T-cell (primary cell): ENCODE data around the gene KAZN. TPM values are rescaled to one million over a fixed set of nuclear protein-coding genes. Genes with fewer than 3 reads are reported as not detected.

Experiments
- ATAC-seq, 4 experiments: fragments of 200-7000 bp in 3 of 4; fragments of 150-1000 bp in 1 of 4; cut with Tn5 transposase; replicated peaks in 1 of 4; 1 replicate in 3 of 4; 2 replicates in 1 of 4; pipeline ENCODE4 v1.10.0; 2021; ENCODE audit warnings: moderate library complexity in 3 of 4, mild to moderate bottlenecking in 2 of 4, moderate number of reproducible peaks in 1 of 4
- CTCF ChIA-PET, 2 donors: fragments of 300-600 bp; sonication (Branson Sonifier 250); formaldehyde crosslinking; loops; one replicate each; lab custom pipeline; 2022; ENCODE audit warnings: antibody characterized with exemption in 2 of 2; lab: Charles Lee
- POLR2A ChIA-PET, 2 donors: fragments of 300-600 bp; sonication (Branson Sonifier 250); formaldehyde crosslinking; loops; one replicate each; lab custom pipeline; 2022; ENCODE audit warnings: antibody characterized with exemption in 2 of 2; lab: Charles Lee
- DNase-seq, 35 experiments: peaks; one replicate each; pipeline versions ENCODE4 v3.0.0 to v3.0.0-alpha.2; 2013 to 2023
- H3K27ac ChIP-seq: one replicate; pipeline ENCODE4 v1.5.1; 2013; ENCODE audit warnings: low read length
- H3K27me3 ChIP-seq, 2 experiments: replicated peaks in 1 of 2; 1 replicate in 1 of 2; 2 replicates in 1 of 2; pipeline versions ENCODE4 v1.6.1 to v1.7.0; 2013; ENCODE audit warnings: low read length in 1 of 2, mixed read lengths in 1 of 2; ENCODE audit not compliant: control insufficient read depth in 2 of 2, insufficient read depth in 2 of 2; ENCODE audit errors: extremely low read depth in 1 of 2
- H3K36me3 ChIP-seq, 2 donors: 1 replicate in 1 of 2; 2 replicates in 1 of 2; pipeline versions ENCODE4 v1.6.1 to v1.7.0; 2013; ENCODE audit warnings: low read length in 1 of 2; ENCODE audit not compliant: control insufficient read depth in 2 of 2, insufficient read depth in 1 of 2; ENCODE audit errors: extremely low read depth in 1 of 2
- H3K4me1 ChIP-seq, 2 experiments: 1 replicate in 1 of 2; 2 replicates in 1 of 2; pipeline versions ENCODE4 v1.6.1 to v1.7.0; 2013; ENCODE audit warnings: low read length in 2 of 2, mixed read lengths in 1 of 2; ENCODE audit not compliant: insufficient read depth in 2 of 2, control insufficient read depth in 1 of 2; ENCODE audit errors: extremely low read depth in 1 of 2
- H3K4me3 ChIP-seq, 2 donors: 1 replicate in 1 of 2; 2 replicates in 1 of 2; pipeline versions ENCODE4 v1.5.1 to v1.7.0; 2013; ENCODE audit warnings: mild to moderate bottlenecking in 2 of 2, low read length in 1 of 2, moderate library complexity in 1 of 2; ENCODE audit not compliant: control insufficient read depth in 1 of 2; ENCODE audit errors: extremely low read depth in 1 of 2
- H3K9me3 ChIP-seq: 2 replicates; pipeline ENCODE4 v1.7.0; 2013
- H3K27ac Mint-ChIP-seq, 2 donors: one replicate each; pipeline ENCODE4 v1.8.0; 2020 to 2021; ENCODE audit warnings: mild to moderate bottlenecking in 2 of 2, mixed read lengths in 2 of 2
- H3K27me3 Mint-ChIP-seq, 2 donors: one replicate each; pipeline ENCODE4 v1.8.0; 2021 to 2022; ENCODE audit warnings: mixed read lengths in 2 of 2
- H3K36me3 Mint-ChIP-seq: one replicate; pipeline ENCODE4 v1.8.0; 2021; ENCODE audit warnings: mixed read lengths
- H3K4me1 Mint-ChIP-seq, 3 donors: one replicate each; pipeline ENCODE4 v1.8.0; 2020 to 2022; ENCODE audit warnings: mixed read lengths in 3 of 3, mild to moderate bottlenecking in 1 of 3
- H3K4me3 Mint-ChIP-seq, 3 donors: one replicate each; pipeline ENCODE4 v1.8.0; 2020 to 2022; ENCODE audit warnings: mild to moderate bottlenecking in 3 of 3, mixed read lengths in 3 of 3, moderate library complexity in 3 of 3
- H3K9me3 Mint-ChIP-seq, 3 donors: one replicate each; pipeline ENCODE4 v1.8.0; 2020 to 2022; ENCODE audit warnings: mixed read lengths in 3 of 3
- WGBS: methylation state at CpG from one replicate; pipeline ENCODE4 v1.1.5; 2013; ENCODE audit warnings: missing lambda C conversion rate; ENCODE audit not compliant: insufficient coverage; 5-methylcytosine and 5-hydroxymethylcytosine counted together
- total RNA-seq, 35 experiments: library from RNA in 6 of 35; stranded (reverse) in 6 of 35; fragments of 120-200 nt in 1 of 35; gene quantifications; one replicate each; pipeline versions ENCODE4 v1.2.1 to v1.2.4 and lab custom pipeline; 2013 to 2026

KAZN gene
- total RNA-seq, 5 donors from 2014 or later (not counting 1 experiment from before 2014, with no cell fraction given): 0.18 to 0.58 (median 0.30) TPM

DNA sequence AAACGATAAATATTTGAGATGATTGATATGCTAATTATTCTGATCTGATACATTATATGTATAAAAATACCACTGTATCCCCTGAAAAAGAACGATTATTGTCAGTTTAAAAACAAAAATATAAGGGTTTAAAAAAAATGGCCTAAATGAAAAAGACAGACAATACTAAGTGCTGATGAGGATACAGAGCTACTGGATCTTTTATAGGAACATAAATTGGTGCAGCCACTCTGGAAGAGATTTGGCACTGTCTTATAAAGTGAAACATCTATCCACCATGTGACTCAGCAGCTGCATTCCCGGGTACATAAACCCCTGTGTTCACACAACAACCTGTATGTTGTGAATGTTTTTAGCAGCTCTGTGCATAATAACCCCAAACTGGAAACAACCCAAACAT lies 44.2 kb downstream of the KAZN start:
- no peaks in the 10 kb centered on the region for H3K9me3 ChIP-seq
- H3K36me3 ChIP-seq: no peaks in the 10 kb centered on the region
- no peak overlapping the region for H3K27ac ChIP-seq
- Mint-ChIP-seq H3K27ac (no peak overlapping the region), H3K36me3 (no peaks in the 10 kb centered on the region), H3K27me3 (peaks cover 0 to 6% of the 10 kb centered on the region in 2 donors), H3K9me3 (peaks cover 13 to 20% (median 14%) of the 10 kb centered on the region in 3 donors), H3K4me3 (no peak overlapping the region), H3K4me1 (no peaks in the 10 kb centered on the region)
- WGBS: no CpG with 5 or more reads among the region's 3 CpGs
- ATAC-seq (no peak), DNase-seq (no peak)
- ChIA-PET POLR2A (no interaction called here), CTCF (no interaction called here)
- H3K4me3 ChIP-seq: no peak overlapping the region
- H3K27me3 ChIP-seq: peaks cover 0 to 8% of the 10 kb centered on the region in 2 experiments
- no peaks in the 10 kb centered on the region for H3K4me1 ChIP-seq

- ChIA-PET CTCF (no interaction called here), POLR2A (no interaction called here)
- H3K4me3 Mint-ChIP-seq: no peak overlapping the region
These were observed 48.5 kb downstream of the KAZN start for GRCh38 chr1:14646973-14647372.

DNA sequence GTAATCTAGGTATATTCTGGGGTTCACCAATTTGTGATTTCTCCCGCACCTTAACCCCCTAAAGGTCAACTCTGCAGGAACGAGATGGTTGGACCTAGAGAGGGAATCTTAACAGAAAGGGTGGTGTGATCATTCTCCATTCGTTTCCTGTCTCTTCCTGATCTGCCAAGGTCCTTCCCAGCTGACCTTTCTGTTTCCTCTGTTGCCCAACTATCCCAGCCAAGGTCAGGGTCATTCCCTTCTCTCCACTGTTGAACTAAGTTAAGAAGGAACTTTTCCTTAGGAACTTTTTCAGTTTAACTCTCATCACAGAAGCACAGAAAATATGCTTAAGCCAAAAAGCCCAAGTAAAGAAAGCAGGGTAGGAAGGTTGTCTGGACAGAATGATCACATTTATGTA lies 49.3 kb downstream of the KAZN start:
- DNase-seq: no peak
- no peaks in the 10 kb centered on the region for H3K4me1 Mint-ChIP-seq
- no peak overlapping the region for H3K27ac Mint-ChIP-seq
- CTCF ChIA-PET: no interaction called here
- ATAC-seq: no peak
- POLR2A ChIA-PET: no interaction called here
- Histone ChIP-seq H3K27ac (no peak overlapping the region), H3K27me3 (no peaks in the 10 kb centered on the region), H3K9me3 (no peaks in the 10 kb centered on the region), H3K4me1 (no peaks in the 10 kb centered on the region), H3K36me3 (no peaks in the 10 kb centered on the region), H3K4me3 (no peak overlapping the region)
- H3K9me3 Mint-ChIP-seq: peaks cover 6 to 14% (median 14%) of the 10 kb centered on the region in 3 donors
- no peaks in the 10 kb centered on the region for H3K36me3 Mint-ChIP-seq
- no CpG with 5 or more reads among the region's 3 CpGs for WGBS
- peaks cover 0 to 3% of the 10 kb centered on the region in 2 donors for H3K27me3 Mint-ChIP-seq
- H3K4me3 Mint-ChIP-seq: no peak overlapping the region

More at GRCh38 chr1:14646973-14647372, 48.5 kb downstream of the KAZN start:
- Histone ChIP-seq H3K4me3 (no peak overlapping the region), H3K27ac (no peak overlapping the region), H3K9me3 (no peaks in the 10 kb centered on the region), H3K36me3 (no peaks in the 10 kb centered on the region), H3K4me1 (no peaks in the 10 kb centered on the region), H3K27me3 (no peaks in the 10 kb centered on the region)
- peaks cover 9 to 14% (median 14%) of the 10 kb centered on the region in 3 donors for H3K9me3 Mint-ChIP-seq
- H3K4me1 Mint-ChIP-seq: no peaks in the 10 kb centered on the region
- ATAC-seq: no peak
- no peak overlapping the region for H3K27ac Mint-ChIP-seq
- DNase-seq: no peak
- peaks cover 0 to 3% of the 10 kb centered on the region in 2 donors for H3K27me3 Mint-ChIP-seq
- no peaks in the 10 kb centered on the region for H3K36me3 Mint-ChIP-seq
- WGBS: no CpG with 5 or more reads among the region's 8 CpGs

DNA sequence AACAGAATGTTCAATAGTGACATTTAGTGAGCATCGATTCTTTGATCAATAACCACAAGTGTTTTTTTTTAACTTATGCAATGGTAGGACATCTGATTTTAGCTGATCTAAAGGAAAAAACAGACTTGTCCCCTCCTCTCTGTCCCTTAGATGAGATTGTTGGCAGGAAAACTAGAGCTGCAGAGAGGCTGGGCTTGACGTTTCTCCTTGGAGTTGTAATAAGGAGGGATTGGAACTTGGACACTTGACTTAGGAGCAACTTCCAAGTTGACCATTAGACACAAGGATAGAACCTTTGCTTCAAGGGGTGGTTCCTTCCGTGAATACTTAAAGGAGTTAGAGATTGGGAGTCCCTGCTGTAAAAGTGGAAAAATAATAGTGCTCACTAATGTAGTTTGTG lies 49.9 kb downstream of the KAZN start:
- no peaks in the 10 kb centered on the region for H3K4me1 ChIP-seq
- no peak overlapping the region for H3K4me3 ChIP-seq
- Mint-ChIP-seq H3K4me3 (no peak overlapping the region), H3K27me3 (peaks cover 0 to 3% of the 10 kb centered on the region in 2 donors), H3K4me1 (no peaks in the 10 kb centered on the region), H3K9me3 (peaks cover 4 to 14% (median 14%) of the 10 kb centered on the region in 3 donors), H3K27ac (no peak overlapping the region), H3K36me3 (no peaks in the 10 kb centered on the region)
- no peak overlapping the region for H3K27ac ChIP-seq
- no peaks in the 10 kb centered on the region for H3K36me3 ChIP-seq
- ATAC-seq (no peak), DNase-seq (no peak)
- no CpG with 5 or more reads among the region's 3 CpGs for WGBS
- H3K9me3 ChIP-seq: no peaks in the 10 kb centered on the region
- ChIA-PET CTCF (no interaction called here), POLR2A (no interaction called here)
- H3K27me3 ChIP-seq: no peaks in the 10 kb centered on the region

GRCh38 chr1:14648896-14649855 lies 50.7 kb downstream of the KAZN start:
- DNase-seq (no peak), ATAC-seq (no peak)
- Mint-ChIP-seq H3K36me3 (no peaks in the 10 kb centered on the region), H3K4me3 (no peak overlapping the region), H3K9me3 (peaks cover 2 to 14% (median 14%) of the 10 kb centered on the region in 3 donors), H3K27ac (no peak overlapping the region), H3K4me1 (no peaks in the 10 kb centered on the region), H3K27me3 (peaks cover 0 to 3% of the 10 kb centered on the region in 2 donors)
- H3K36me3 ChIP-seq: no peaks in the 10 kb centered on the region
- no peak overlapping the region for H3K4me3 ChIP-seq
- H3K4me1 ChIP-seq: no peaks in the 10 kb centered on the region
- peaks cover 0 to 4% of the 10 kb centered on the region in 2 experiments for H3K27me3 ChIP-seq
- H3K27ac ChIP-seq: no peak overlapping the region
- ChIA-PET CTCF (no interaction called here), POLR2A (no interaction called here)
- H3K9me3 ChIP-seq: no peaks in the 10 kb centered on the region
- WGBS: 59% methylated on average over 5 of the region's 9 CpGs

DNA sequence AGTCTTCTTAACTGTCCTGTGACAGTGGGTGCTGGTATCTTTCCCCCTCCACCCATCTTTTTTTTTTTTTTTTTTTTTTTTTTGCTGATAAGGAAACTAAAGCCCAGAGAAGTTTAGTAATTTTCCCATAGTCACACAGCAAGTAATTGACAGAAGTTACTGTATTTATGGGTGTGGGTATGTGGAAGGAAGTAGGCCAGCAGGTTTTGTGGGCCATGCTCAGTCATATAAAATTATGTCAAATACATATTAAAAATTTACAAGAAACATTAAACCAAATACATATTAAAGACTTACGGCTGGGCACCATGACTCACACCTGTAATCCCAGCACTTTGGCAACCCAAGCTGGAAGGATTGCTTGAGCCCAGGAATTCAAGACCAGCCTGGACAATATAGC lies 51.5 kb downstream of the KAZN start:
- Mint-ChIP-seq H3K4me1 (no peaks in the 10 kb centered on the region), H3K27ac (no peak overlapping the region), H3K9me3 (peaks cover 2 to 9% (median 9%) of the 10 kb centered on the region in 3 donors), H3K36me3 (no peaks in the 10 kb centered on the region), H3K4me3 (no peak overlapping the region), H3K27me3 (peaks cover 0 to 3% of the 10 kb centered on the region in 2 donors)
- ChIA-PET POLR2A (no interaction called here), CTCF (no interaction called here)
- H3K4me1 ChIP-seq: no peaks in the 10 kb centered on the region
- ATAC-seq (no peak), DNase-seq (no peak)
- H3K4me3 ChIP-seq: no peak overlapping the region
- H3K9me3 ChIP-seq: no peaks in the 10 kb centered on the region
- peaks cover 0 to 4% of the 10 kb centered on the region in 2 experiments for H3K27me3 ChIP-seq
- no peak overlapping the region for H3K27ac ChIP-seq
- 100% methylated on average over 1 of the region's 1 CpG for WGBS
- H3K36me3 ChIP-seq: no peaks in the 10 kb centered on the region
